Keratinocyte (primary cell): ENCODE data around the gene SULT4A1.

Source experiments
- EZH2 ChIP-seq: IDR thresholded peaks from one replicate; pipeline ENCODE4 v1.6.1; 2012; ENCODE audit warnings: inconsistent platforms, mild to moderate bottlenecking, low read length, moderate library complexity
- TF ChIP-seq, protein P1 (sequence below), 3 experiments: IDR thresholded peaks in 1 of 3; conservative IDR thresholded peaks in 1 of 3; optimal IDR thresholded peaks in 1 of 3; 2 replicates in 2 of 3; 3 replicates in 1 of 3; pipeline versions ENCODE3 to v1.5.1; 2011; ENCODE audit warnings: low read length in 3 of 3, mild to moderate bottlenecking in 3 of 3, moderate library complexity in 2 of 3, control low read depth in 1 of 3, inconsistent platforms in 1 of 3; ENCODE audit not compliant: insufficient read depth in 2 of 3; ENCODE audit errors: extremely low read depth in 1 of 3

DNA sequence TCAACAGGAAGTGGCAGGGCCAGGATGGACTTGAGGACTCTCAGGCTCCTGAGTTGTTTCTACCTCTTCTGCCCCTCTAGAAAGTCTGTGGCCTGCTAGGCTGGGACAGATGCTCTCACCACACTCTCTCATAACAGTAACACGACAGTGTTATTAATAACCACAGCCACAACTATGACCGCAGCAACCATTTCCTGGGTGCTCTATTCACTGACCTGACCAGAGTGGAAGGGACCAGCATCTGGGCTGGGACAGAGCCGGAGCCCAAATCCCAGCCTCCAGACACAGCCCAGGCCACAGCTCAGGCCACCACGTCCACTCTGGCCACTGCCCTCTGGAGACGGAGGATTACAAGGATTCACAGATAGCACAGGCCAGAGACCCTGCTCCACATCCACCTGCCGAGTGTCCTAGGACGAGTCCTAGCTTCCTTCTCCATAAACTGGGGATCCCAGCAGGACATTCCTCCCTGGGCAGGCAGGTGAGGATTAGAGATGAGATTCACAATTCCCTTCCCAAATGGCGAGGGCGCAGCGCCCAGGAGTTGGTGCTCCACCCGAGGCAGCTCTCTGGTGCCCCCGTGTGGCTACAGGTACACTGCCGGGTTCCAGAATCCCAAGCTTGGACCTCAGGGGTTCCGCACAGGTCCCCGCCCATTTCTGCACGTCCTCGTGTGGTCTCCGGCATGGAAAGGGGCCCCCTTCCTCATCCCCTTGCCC lies 22.4 kb upstream of the SULT4A1 start:
- TF ChIP-seq, protein P1, sequence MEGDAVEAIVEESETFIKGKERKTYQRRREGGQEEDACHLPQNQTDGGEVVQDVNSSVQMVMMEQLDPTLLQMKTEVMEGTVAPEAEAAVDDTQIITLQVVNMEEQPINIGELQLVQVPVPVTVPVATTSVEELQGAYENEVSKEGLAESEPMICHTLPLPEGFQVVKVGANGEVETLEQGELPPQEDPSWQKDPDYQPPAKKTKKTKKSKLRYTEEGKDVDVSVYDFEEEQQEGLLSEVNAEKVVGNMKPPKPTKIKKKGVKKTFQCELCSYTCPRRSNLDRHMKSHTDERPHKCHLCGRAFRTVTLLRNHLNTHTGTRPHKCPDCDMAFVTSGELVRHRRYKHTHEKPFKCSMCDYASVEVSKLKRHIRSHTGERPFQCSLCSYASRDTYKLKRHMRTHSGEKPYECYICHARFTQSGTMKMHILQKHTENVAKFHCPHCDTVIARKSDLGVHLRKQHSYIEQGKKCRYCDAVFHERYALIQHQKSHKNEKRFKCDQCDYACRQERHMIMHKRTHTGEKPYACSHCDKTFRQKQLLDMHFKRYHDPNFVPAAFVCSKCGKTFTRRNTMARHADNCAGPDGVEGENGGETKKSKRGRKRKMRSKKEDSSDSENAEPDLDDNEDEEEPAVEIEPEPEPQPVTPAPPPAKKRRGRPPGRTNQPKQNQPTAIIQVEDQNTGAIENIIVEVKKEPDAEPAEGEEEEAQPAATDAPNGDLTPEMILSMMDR (optimal IDR thresholded peaks at IDR 0.05 in 1 of 3, IDR thresholded peaks at IDR 0.05 in 1 of 3, conservative IDR thresholded peaks at IDR 0.05 in 1 of 3; ENCODE audit: extremely low read depth in 1 of 3, insufficient read depth in 2 of 3, low read length in 3 of 3): peak; percentile 76 to 94 (median 84)
- TF ChIP-seq EZH2: no peak
